Fibroblast of villous mesenchyme (primary cell): ENCODE results near the gene PLA2G2F. TPM values are rescaled to one million over a fixed set of nuclear protein-coding genes. Genes with fewer than 3 reads are reported as not detected.

Experiments used
- DNase-seq: peaks from one replicate; pipeline ENCODE4 v3.0.0-alpha.2; 2010; ENCODE audit warnings: low read depth
- H3K4me3 ChIP-seq: 2 replicates; pipeline ENCODE4 v1.5.1; 2011; ENCODE audit warnings: low read depth, mild to moderate bottlenecking, low read length
- total RNA-seq: library from RNA; depleted of rRNA; stranded (reverse); fragments of >200 nt; gene quantifications from 2 replicates; pipeline ENCODE4 v1.2.3, GENCODE V29; 2012
- TF ChIP-seq, protein P1 (sequence below): IDR thresholded peaks from 2 replicates; pipeline ENCODE4 v1.5.1; 2012; ENCODE audit warnings: low read depth, mild to moderate bottlenecking, low read length; ENCODE audit not compliant: insufficient read depth

Gene PLA2G2F
- total RNA-seq, 1 donor: not detected

DNA sequence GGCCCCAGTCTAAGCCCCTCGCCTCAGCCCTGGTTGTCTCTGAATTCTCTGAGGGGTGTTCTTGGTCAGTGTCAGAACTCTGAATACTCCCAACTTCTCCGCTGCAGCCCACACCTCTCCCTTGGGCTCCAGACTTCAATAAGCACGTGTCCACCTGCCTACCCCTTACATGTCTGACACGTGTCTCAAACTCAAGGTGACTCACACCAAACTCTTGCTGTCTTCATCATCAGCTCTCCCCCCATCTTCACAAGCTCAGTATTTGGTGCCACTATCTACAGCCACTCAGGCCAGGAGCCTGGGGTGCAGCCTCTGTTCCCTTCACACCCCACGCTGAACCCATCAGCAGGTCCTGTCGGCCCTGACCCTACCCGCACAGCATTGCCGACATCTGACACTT lies 28.0 kb downstream of the PLA2G2F start:
- no peak for DNase-seq
- TF ChIP-seq, protein P1, sequence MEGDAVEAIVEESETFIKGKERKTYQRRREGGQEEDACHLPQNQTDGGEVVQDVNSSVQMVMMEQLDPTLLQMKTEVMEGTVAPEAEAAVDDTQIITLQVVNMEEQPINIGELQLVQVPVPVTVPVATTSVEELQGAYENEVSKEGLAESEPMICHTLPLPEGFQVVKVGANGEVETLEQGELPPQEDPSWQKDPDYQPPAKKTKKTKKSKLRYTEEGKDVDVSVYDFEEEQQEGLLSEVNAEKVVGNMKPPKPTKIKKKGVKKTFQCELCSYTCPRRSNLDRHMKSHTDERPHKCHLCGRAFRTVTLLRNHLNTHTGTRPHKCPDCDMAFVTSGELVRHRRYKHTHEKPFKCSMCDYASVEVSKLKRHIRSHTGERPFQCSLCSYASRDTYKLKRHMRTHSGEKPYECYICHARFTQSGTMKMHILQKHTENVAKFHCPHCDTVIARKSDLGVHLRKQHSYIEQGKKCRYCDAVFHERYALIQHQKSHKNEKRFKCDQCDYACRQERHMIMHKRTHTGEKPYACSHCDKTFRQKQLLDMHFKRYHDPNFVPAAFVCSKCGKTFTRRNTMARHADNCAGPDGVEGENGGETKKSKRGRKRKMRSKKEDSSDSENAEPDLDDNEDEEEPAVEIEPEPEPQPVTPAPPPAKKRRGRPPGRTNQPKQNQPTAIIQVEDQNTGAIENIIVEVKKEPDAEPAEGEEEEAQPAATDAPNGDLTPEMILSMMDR: no peak

DNA sequence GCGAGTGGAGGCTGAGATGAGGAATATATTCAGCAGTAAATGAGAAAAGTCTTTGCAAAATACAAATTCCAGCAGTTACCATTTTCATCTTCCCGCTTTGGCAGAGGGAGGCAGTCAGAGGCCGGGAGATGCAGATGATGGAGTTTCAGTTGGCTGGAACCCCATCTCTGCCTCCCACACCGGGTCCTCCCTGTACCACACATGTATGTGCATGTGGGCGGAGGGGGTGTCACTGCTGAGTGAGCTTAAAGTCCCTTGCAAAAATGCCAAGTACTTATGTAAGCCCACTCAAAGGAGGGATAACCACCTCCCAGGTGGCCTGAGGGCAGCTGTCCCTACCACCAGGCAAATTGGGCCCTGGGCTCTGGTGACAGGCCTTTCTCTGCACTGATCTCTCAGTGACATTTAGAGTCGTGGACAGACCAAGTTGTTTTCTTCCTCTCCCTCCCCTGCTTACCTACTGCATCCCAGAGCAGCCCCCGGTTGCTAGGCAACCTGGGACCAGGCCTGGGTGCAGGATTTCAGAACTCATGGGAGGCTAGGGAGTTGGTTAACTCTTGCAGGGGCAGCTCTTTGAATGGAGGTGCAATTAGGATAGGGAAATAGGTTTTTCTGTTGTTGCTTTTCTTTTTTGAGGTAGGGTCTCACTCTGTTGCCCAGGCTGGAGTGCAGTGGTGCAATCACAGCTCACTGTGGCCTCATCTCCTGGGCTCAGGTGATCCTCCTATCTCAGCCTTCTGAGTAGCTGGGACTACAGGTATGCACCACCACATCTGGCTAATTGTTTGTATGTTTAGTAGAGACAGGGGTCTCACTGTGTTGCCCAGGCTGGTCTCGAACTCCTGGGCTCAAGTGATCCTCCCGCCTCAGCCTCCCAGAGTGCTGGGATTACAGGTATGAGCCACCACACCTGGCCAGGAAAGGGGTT lies 29.7 kb downstream of the PLA2G2F start:
- H3K4me3 ChIP-seq: no peak overlapping the region
- DNase-seq: no peak
- TF ChIP-seq, protein P1: no peak

More for the DNA sequence above, 28.0 kb downstream of the PLA2G2F start:
- H3K4me3 ChIP-seq: no peak overlapping the region

DNA sequence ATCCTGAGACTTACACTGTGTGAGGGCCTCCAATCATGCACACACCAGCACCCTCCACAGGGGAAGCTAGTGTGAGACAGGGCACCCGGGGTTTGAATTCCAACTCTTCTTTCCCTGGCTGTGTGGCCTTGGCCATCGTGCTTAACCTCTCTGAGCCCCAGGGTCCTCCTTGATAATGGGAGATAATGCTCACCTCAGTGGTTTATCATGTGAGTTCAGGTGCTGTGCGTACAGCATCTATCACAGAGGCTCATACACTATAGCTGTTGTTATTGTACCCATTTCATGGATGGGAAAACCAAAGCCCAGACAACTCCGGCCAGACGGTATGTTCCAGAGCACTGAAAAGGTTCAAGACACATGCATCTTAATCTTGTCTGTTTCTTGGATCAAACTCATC lies 30.8 kb downstream of the PLA2G2F start:
- no peak overlapping the region for H3K4me3 ChIP-seq
- TF ChIP-seq, protein P1: no peak
- no peak for DNase-seq

DNA sequence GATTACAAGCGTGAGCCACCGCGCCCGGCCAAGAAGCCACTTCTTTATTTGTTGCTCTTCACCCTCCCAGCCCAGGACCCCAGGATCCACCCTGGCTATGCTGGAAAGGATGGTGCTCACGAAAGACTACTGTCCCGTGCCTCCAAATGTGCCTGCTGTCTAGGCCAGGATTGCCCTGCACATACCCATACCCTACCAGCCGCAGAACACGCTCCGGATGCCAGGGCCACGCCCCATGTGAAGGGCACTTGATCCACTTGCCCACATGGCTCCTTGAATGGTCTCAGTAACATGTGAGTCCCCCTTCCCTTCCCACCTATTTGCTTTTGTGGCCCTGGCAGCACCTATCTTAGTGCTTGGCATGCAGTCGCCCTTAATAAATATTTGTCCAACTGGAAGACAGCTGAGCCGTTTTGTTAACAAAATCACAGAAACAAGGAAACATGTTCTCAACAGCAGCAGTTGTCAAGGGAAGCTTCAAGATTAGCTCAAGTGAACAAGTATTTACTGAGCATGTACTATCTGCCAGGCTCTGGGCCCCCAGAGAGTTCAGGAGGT lies 33.0 kb downstream of the PLA2G2F start:
- TF ChIP-seq, protein P1: no peak
- no peak for DNase-seq
- no peak overlapping the region for H3K4me3 ChIP-seq

DNA sequence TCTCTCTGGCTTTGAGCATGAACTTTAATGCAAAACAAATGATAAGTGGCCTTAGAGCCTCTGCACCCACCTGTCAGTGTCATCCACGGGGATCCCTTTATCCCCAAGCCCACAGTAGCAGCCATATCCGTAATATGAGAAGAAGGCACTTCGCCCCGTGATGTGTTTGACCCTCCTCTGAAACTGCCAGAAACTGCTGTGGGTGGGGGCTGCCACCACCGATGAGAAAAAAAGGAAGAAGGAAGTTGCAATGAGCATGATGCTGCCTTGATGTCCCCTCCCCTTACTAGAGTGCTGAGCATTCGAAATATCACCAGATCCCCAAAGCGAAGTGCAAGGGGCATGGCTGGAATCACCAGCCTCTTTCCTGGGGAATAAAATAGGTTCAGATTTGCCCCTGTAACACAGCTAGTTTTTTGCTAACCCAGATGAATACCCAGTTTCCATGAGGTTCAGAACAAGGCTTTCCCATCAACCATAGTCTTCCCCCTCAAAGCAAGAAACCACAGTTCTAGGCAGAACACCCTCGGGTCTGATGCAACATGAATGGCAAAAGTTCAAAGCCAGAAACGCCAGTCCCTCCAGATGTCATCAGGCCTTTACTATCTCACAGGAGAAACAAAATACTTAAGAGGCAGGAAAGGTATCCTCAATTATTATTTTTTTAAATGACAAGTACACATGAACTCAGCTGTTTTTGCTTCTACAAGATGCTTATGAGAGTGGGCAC lies 36.0 kb downstream of the PLA2G2F start:
- TF ChIP-seq, protein P1: no peak
- no peak for DNase-seq
- H3K4me3 ChIP-seq: no peak overlapping the region

DNA sequence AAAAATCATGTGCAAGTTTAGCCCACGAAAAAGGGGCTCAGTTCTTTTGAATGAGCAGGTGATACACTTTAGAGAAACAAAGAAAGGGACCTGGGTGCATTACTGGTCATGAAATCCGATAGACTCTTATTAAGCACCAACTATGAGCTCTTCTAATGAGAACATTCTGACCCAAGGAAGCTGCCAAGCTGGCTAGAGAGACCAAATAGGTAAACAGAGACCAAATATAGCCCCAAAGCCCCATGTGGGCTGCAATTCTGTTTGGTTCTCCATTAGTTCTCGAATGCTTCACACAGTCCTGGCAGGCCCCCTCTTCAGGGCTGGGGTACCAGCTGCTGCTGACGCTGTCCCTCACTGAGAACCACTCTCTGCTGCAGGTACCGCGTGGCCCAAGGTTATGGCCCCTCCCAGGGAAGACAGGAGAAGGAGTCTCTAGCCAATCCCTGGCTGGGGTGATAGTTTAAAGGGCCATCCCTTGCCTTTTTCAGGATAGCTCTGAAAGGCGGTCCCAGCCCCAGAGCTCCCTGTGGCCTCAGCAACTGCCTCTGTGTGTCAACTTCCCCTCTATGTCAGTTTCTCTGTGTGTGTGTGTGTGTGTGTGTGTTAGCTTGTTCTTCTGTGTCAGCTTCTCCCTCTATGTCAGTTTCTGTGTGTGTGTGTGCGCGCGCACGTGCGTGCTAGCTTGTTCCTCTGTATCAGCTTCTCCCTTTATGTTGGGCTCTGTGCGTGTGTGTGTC lies 39.7 kb downstream of the PLA2G2F start:
- TF ChIP-seq, protein P1: no peak
- DNase-seq: no peak
- no peak overlapping the region for H3K4me3 ChIP-seq
